Ascending aorta (tissue), 2 donors: Measurements from ENCODE around the gene RASA3. TPM values are rescaled to one million over a fixed set of nuclear protein-coding genes. Genes with fewer than 3 reads are reported as not detected.
"Not testable (repeated sequence)": the region's sequence is repeated elsewhere in the genome, so short reads cannot be mapped to it uniquely, and the experiment has no call there.

Source experiments
- DNase-seq, 2 donors: peaks; one replicate each; pipeline ENCODE4 v3.0.0-alpha.2; 2019; ENCODE audit warnings: low spot score in 2 of 2
- H3K27ac ChIP-seq, 2 donors: fragments of 200-600 bp; sonication (generic); one replicate each; pipeline ENCODE4 v1.5.1; 2016 to 2017; ENCODE audit warnings: mild to moderate bottlenecking in 1 of 2
- H3K27me3 ChIP-seq: fragments of 200-600 bp; sonication (generic); one replicate; pipeline ENCODE4 v1.5.1; 2017
- H3K36me3 ChIP-seq, 2 donors: fragments of 200-600 bp; sonication (generic); one replicate each; pipeline ENCODE4 v1.5.1; 2016
- H3K4me1 ChIP-seq, 2 donors: fragments of 200-600 bp; sonication (generic); one replicate each; pipeline ENCODE4 v1.5.1; 2016 to 2017; ENCODE audit warnings: mild to moderate bottlenecking in 1 of 2
- H3K4me3 ChIP-seq, 2 donors: fragments of 200-600 bp; sonication (generic); one replicate each; pipeline ENCODE4 v1.5.1; 2016 to 2017; ENCODE audit warnings: mild to moderate bottlenecking in 1 of 2
- H3K9me3 ChIP-seq, 2 donors: fragments of 200-600 bp; sonication (generic); one replicate each; pipeline ENCODE4 v1.5.1; 2016
- CTCF ChIP-seq, 3 experiments: fragments of 200-600 bp in 2 of 3; fragments of 450-650 bp in 1 of 3; sonication (generic) in 2 of 3; IDR thresholded peaks; one replicate each; pipeline ENCODE4 v1.5.1; 2016 to 2019; ENCODE audit warnings: antibody characterized with exemption in 3 of 3, mild to moderate bottlenecking in 1 of 3, moderate library complexity in 1 of 3
- intact Hi-C: fragments of 100-400 bp; cut with DNase I; formaldehyde crosslinking; loops from one replicate; pipeline ENCODE4 v1.15.1; 2023
- total RNA-seq: library from RNA; depleted of rRNA; stranded (reverse); fragments of >200 nt; gene quantifications from one replicate; pipeline ENCODE4 v1.1.0, GENCODE V29; 2016

The RASA3 gene
- total RNA-seq, 1 donor from 2014 or later = 30.7 TPM

GRCh38 chr13:114115796-114116195 is 16.6 kb downstream of the RASA3 start:
- H3K4me3 ChIP-seq = no peak overlapping the region
- H3K4me1 ChIP-seq = peaks cover 4 to 12% of the 10 kb centered on the region in 2 donors
- DNase-seq = peak in 1 of 2 donors; percentile 56
- H3K36me3 ChIP-seq = no peaks in the 10 kb centered on the region
- no peaks in the 10 kb centered on the region for H3K9me3 ChIP-seq
- TF ChIP-seq CTCF (IDR thresholded peaks at IDR 0.05) = no peak
- peak overlapping the region in 1 of 2 donors; percentile 34 for H3K27ac ChIP-seq
- intact Hi-C loops = no loop called here
- no peaks in the 10 kb centered on the region for H3K27me3 ChIP-seq

- H3K4me1 ChIP-seq = peaks cover 4 to 10% of the 10 kb centered on the region in 2 donors
- intact Hi-C loops = no loop called here
- H3K27ac ChIP-seq = peak overlapping the region in 1 of 2 donors; percentile 31
These were observed 17.2 kb downstream of the RASA3 start for GRCh38 chr13:114115191-114115671.

GRCh38 chr13:114114666-114115065 is 17.8 kb downstream of the RASA3 start:
- H3K9me3 ChIP-seq, intact Hi-C loops, H3K4me3 ChIP-seq, H3K4me1 ChIP-seq, H3K36me3 ChIP-seq, H3K27me3 ChIP-seq: not testable (repeated sequence)
- DNase-seq = peak in 1 of 2 donors; percentile 5
- peak overlapping the region in 1 of 2 donors; percentile 31 for H3K27ac ChIP-seq

More at GRCh38 chr13:114115191-114115671, 17.2 kb downstream of the RASA3 start:
- peak; percentile 38 to 70 for DNase-seq
- no peaks in the 10 kb centered on the region for H3K9me3 ChIP-seq
- H3K4me3 ChIP-seq = no peak overlapping the region
- no peak for TF ChIP-seq CTCF (IDR thresholded peaks at IDR 0.05)
- H3K27me3 ChIP-seq = no peaks in the 10 kb centered on the region
- no peaks in the 10 kb centered on the region for H3K36me3 ChIP-seq

GRCh38 chr13:114114006-114114640 is 18.3 kb downstream of the RASA3 start:
- Histone ChIP-seq H3K4me1 (peaks cover 4 to 10% of the 10 kb centered on the region in 2 donors), H3K27me3 (no peaks in the 10 kb centered on the region), H3K36me3 (no peaks in the 10 kb centered on the region), H3K27ac (no peak overlapping the region), H3K9me3 (no peaks in the 10 kb centered on the region), H3K4me3 (no peak overlapping the region)
- DNase-seq = peak in 1 of 2 donors; percentile 59
- intact Hi-C loops = no loop called here
- no peak for TF ChIP-seq CTCF (IDR thresholded peaks at IDR 0.05)

GRCh38 chr13:114113395-114113794 is 19.0 kb downstream of the RASA3 start:
- not testable (repeated sequence) for H3K27ac ChIP-seq

GRCh38 chr13:114112826-114113322 is 19.5 kb downstream of the RASA3 start:
- no peak for TF ChIP-seq CTCF (IDR thresholded peaks at IDR 0.05)
- H3K4me3 ChIP-seq = no peak overlapping the region
- intact Hi-C loops = no loop called here
- no peaks in the 10 kb centered on the region for H3K27me3 ChIP-seq
- no peaks in the 10 kb centered on the region for H3K36me3 ChIP-seq
- H3K27ac ChIP-seq = no peak overlapping the region
- DNase-seq = peak in 1 of 2 donors; percentile 48
- no peaks in the 10 kb centered on the region for H3K9me3 ChIP-seq
- no peaks in the 10 kb centered on the region for H3K4me1 ChIP-seq

More at GRCh38 chr13:114113395-114113794, 19.0 kb downstream of the RASA3 start:
- H3K36me3 ChIP-seq, intact Hi-C loops, H3K4me1 ChIP-seq, H3K4me3 ChIP-seq, H3K9me3 ChIP-seq, H3K27me3 ChIP-seq: not testable (repeated sequence)
- DNase-seq = peak in 1 of 2 donors; percentile 39
